Tibial nerve (tissue), 4 donors: Measurements from ENCODE around the gene PTPRG. TPM values are rescaled to one million over a fixed set of nuclear protein-coding genes. Genes with fewer than 3 reads are reported as not detected.

Experiments
- DNase-seq, 2 donors: peaks; one replicate each; pipeline ENCODE4 v3.0.0-alpha.2; 2019; ENCODE audit warnings: low spot score in 2 of 2
- H3K27ac ChIP-seq, 4 donors: fragments of 200-600 bp; sonication (generic) in 3 of 4; one replicate each; pipeline ENCODE4 v1.5.1; 2017 to 2019; ENCODE audit warnings: mild to moderate bottlenecking in 1 of 4
- H3K27me3 ChIP-seq, 2 donors: fragments of 200-600 bp; sonication (generic) in 1 of 2; one replicate each; pipeline versions ENCODE4 v1.5.1 to v1.6.0; 2017 to 2019
- H3K36me3 ChIP-seq, 3 donors: fragments of 200-600 bp; sonication (generic); one replicate each; pipeline ENCODE4 v1.5.1; 2018 to 2019
- H3K4me1 ChIP-seq, 4 donors: fragments of 200-600 bp; sonication (generic) in 3 of 4; one replicate each; pipeline ENCODE4 v1.5.1; 2017 to 2019
- H3K4me3 ChIP-seq, 4 donors: fragments of 200-600 bp; sonication (generic) in 3 of 4; one replicate each; pipeline ENCODE4 v1.5.1; 2017 to 2019; ENCODE audit warnings: mild to moderate bottlenecking in 1 of 4, moderate library complexity in 1 of 4
- H3K9me3 ChIP-seq, 4 donors: fragments of 200-600 bp; sonication (generic) in 3 of 4; one replicate each; pipeline ENCODE4 v1.5.1; 2017 to 2019
- EP300 ChIP-seq, 2 donors: sonication (generic); formaldehyde crosslinking; IDR thresholded peaks; one replicate each; pipeline ENCODE4 v1.6.1; 2017; ENCODE audit warnings: antibody characterized with exemption in 2 of 2, mild to moderate bottlenecking in 1 of 2
- POLR2A ChIP-seq, 2 donors: fragments of 450-650 bp; IDR thresholded peaks; one replicate each; pipeline ENCODE4 v1.6.1; 2017; ENCODE audit warnings: antibody characterized with exemption in 2 of 2, mild to moderate bottlenecking in 2 of 2, moderate library complexity in 2 of 2
- WGBS, 2 donors: methylation state at CpG; one replicate each; pipeline ENCODE4 v1.1.5; 2018; 5-methylcytosine and 5-hydroxymethylcytosine counted together
- total RNA-seq, 4 donors: library from RNA; depleted of rRNA; stranded (reverse); fragments of >200 nt; gene quantifications; one replicate each; pipeline ENCODE4 v1.1.0, GENCODE V29; 2016
- TF ChIP-seq, protein P1 (sequence below), 5 experiments: fragments of 200-600 bp in 3 of 5; fragments of 450-650 bp in 2 of 5; sonication (generic) in 3 of 5; IDR thresholded peaks; one replicate each; pipeline ENCODE4 v1.5.1; 2016 to 2019; ENCODE audit warnings: antibody characterized with exemption in 5 of 5, mild to moderate bottlenecking in 3 of 5, moderate library complexity in 2 of 5

The PTPRG gene
- total RNA-seq, 4 donors from 2014 or later, result 112 to 174 (median 121) TPM

DNA sequence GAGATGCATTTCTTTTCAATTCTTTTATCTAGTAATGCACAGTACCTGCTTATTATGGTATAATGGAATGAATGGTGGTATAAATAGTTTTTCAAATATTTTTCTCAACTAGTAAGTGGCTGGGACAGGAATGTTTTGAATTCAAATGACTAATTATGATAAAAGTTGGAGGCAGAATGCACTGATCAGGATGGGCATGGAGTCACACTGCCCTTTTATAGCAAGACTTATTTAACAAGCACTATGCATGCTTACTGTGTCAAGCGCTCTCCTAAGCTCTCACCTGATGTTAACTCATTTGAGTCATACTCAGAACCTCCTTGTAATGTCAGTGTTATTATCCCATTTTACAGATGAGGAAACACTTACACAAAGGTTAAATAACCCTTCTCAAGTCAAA, 590.2 kb downstream of the PTPRG start:
- Histone ChIP-seq H3K4me3 (no peak overlapping the region), H3K27me3 (no peaks in the 10 kb centered on the region), H3K27ac (no peak overlapping the region), H3K4me1 (peaks cover 0 to 8% (median 0%) of the 10 kb centered on the region in 4 donors), H3K9me3 (no peaks in the 10 kb centered on the region), H3K36me3 (no peaks in the 10 kb centered on the region)
- no peak for DNase-seq
- 88 to 94% methylated on average over 1 of the region's 1 CpG for WGBS, 2 donors
- TF ChIP-seq POLR2A (IDR thresholded peaks at IDR 0.05) (no peak), EP300 (IDR thresholded peaks at IDR 0.05) (no peak)
- TF ChIP-seq, protein P1, sequence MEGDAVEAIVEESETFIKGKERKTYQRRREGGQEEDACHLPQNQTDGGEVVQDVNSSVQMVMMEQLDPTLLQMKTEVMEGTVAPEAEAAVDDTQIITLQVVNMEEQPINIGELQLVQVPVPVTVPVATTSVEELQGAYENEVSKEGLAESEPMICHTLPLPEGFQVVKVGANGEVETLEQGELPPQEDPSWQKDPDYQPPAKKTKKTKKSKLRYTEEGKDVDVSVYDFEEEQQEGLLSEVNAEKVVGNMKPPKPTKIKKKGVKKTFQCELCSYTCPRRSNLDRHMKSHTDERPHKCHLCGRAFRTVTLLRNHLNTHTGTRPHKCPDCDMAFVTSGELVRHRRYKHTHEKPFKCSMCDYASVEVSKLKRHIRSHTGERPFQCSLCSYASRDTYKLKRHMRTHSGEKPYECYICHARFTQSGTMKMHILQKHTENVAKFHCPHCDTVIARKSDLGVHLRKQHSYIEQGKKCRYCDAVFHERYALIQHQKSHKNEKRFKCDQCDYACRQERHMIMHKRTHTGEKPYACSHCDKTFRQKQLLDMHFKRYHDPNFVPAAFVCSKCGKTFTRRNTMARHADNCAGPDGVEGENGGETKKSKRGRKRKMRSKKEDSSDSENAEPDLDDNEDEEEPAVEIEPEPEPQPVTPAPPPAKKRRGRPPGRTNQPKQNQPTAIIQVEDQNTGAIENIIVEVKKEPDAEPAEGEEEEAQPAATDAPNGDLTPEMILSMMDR (IDR thresholded peaks at IDR 0.05), result no peak

DNA sequence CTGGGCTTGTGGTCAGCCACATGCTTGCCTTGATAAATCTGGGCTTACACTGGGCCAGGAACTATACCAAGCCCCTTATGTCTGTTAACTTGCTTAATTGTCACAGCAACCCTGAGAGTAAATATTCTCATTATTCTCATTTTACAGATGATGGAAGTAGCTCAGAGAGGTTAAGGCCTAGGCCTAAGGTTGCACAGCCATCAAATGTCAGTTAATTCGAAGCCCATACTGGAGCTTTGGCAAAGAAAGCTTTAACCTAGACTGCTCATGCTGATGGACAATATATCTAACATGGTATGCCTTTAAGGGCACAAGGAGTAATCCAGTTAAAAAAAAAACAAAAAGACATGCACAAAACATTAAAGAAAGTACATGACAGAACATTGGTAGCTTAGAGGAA, 591.9 kb downstream of the PTPRG start:
- Histone ChIP-seq H3K27me3 (no peaks in the 10 kb centered on the region), H3K9me3 (no peaks in the 10 kb centered on the region), H3K4me1 (peaks cover 0 to 8% (median 0%) of the 10 kb centered on the region in 4 donors), H3K36me3 (no peaks in the 10 kb centered on the region), H3K4me3 (no peak overlapping the region), H3K27ac (no peak overlapping the region)
- no peak for DNase-seq
- 92 to 95% methylated on average over 1 of the region's 1 CpG for WGBS, 2 donors
- TF ChIP-seq POLR2A (IDR thresholded peaks at IDR 0.05), result no peak
- no peak for TF ChIP-seq EP300 (IDR thresholded peaks at IDR 0.05)
- TF ChIP-seq, protein P1 (IDR thresholded peaks at IDR 0.05), result no peak

DNA sequence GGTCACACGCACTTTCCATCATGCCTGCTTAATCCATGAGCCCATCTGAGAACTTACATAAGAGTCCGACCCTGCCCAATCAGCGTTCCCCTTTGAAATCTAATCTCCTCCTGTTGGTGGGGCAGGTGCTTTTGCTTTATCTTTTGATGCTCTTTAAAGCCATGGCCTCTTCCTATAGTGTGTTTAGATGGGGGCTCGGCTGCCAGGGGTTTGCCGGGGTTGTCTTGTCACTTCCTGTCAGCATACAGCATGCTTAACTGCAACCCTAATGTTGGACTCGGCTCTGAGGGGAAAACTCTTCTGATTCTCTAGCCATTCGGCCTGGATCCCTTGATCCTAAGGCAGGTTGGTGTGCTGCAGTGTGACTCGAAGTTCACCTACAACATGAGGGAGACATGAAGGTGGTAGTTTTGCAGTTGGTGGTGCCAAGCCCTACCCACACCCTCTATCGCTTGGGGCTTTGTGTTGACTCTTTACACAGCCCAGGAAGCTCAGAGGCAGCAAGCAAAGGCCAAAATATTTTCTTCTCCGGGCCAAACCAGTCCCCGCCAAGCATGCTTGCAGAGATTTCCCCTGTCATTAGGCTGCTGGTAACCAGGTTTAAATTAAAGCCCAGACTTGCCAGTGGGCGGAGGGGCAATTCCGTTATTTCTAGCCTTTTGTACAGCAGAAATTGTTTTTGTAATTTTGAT, 593.2 kb downstream of the PTPRG start:
- no peaks in the 10 kb centered on the region for H3K9me3 ChIP-seq
- H3K4me1 ChIP-seq, result peaks cover 0 to 22% (median 7%) of the 10 kb centered on the region in 4 donors
- no peak overlapping the region for H3K4me3 ChIP-seq
- WGBS, 2 donors, result 71 to 75% methylated on average over 13 of the region's 13 CpGs
- DNase-seq, result no peak
- H3K36me3 ChIP-seq, result no peaks in the 10 kb centered on the region
- TF ChIP-seq EP300 (IDR thresholded peaks at IDR 0.05), result no peak
- TF ChIP-seq, protein P1 (IDR thresholded peaks at IDR 0.05), result no peak
- TF ChIP-seq POLR2A (IDR thresholded peaks at IDR 0.05), result no peak
- no peaks in the 10 kb centered on the region for H3K27me3 ChIP-seq
- H3K27ac ChIP-seq, result no peak overlapping the region

DNA sequence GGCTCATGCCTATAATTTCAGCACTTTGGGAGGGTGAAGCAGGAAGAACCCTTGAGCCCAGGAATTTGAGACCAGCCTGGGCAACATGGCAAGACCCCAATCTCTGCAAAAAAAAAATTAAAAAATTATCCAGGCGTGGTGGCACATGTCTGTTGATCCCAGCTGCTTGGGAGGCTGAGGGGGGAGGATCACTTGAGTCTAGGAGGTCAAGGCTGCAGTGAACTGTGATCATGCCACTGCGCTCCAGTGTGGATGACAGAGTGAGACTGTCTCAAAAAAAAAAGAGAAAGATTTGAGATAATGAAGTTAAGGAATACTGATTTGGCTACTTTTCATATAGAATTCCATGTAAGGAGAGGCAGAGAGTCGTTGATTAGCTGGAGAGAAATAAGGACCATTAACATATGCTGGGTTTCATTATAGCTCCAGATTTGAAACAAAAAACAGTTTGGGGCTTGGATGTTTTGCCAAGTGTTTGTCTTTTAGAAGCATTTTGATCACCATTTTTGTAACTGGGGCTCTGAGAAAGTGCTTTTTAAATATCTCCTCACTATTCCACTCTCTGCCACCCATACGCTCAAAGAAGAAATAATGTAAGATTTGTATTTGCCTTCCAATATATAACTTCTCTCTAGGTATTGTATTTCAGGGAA, 597.8 kb downstream of the PTPRG start:
- no peak overlapping the region for H3K4me3 ChIP-seq
- no peaks in the 10 kb centered on the region for H3K9me3 ChIP-seq
- H3K4me1 ChIP-seq, result peaks cover 0 to 47% (median 12%) of the 10 kb centered on the region in 4 donors
- 42 to 56% methylated on average over 4 of the region's 4 CpGs for WGBS, 2 donors
- H3K27me3 ChIP-seq, result no peaks in the 10 kb centered on the region
- DNase-seq, result no peak
- no peaks in the 10 kb centered on the region for H3K36me3 ChIP-seq
- no peak for TF ChIP-seq EP300 (IDR thresholded peaks at IDR 0.05)
- TF ChIP-seq, protein P1 (IDR thresholded peaks at IDR 0.05), result no peak
- no peak for TF ChIP-seq POLR2A (IDR thresholded peaks at IDR 0.05)
- H3K27ac ChIP-seq, result peak overlapping the region; percentile 30 to 84 (median 78)

DNA sequence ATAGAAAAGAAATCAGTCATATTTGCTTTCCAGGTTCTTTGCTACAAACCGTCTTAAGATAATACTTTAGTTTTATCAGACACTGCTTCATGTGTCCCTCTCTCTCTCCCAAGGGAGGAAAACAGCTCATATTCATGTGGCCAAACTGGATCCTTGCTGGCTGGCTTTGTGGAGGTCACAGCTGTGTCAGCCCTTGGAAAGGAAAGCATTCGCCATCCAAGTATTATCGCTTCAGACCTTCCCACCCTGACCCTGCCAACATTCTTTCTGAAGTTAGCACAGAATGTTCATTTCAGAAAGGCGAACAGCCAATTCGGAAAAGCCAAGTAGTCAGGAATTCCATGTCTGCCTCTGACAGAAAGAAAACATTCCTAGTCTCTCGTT, 598.3 kb downstream of the PTPRG start:
- peak overlapping the region; percentile 30 to 84 (median 78) for H3K27ac ChIP-seq
- no peaks in the 10 kb centered on the region for H3K9me3 ChIP-seq
- TF ChIP-seq EP300 (IDR thresholded peaks at IDR 0.05) (peak; percentile 78 to 97), POLR2A (IDR thresholded peaks at IDR 0.05) (no peak)
- no peak overlapping the region for H3K4me3 ChIP-seq
- peaks cover 0 to 42% (median 12%) of the 10 kb centered on the region in 4 donors for H3K4me1 ChIP-seq
- H3K27me3 ChIP-seq, result no peaks in the 10 kb centered on the region
- H3K36me3 ChIP-seq, result no peaks in the 10 kb centered on the region
- 10 to 14% methylated on average over 6 of the region's 6 CpGs for WGBS, 2 donors
- peak; percentile 77 to 81 for DNase-seq
